Left colon (tissue), 2 donors: ENCODE results near the gene CYSRT1. TPM values are rescaled to one million over a fixed set of nuclear protein-coding genes. Genes with fewer than 3 reads are reported as not detected.
"Not testable (repeated sequence)": the region's sequence is repeated elsewhere in the genome, so short reads cannot be mapped to it uniquely, and the experiment has no call there.

Experiments used
- ATAC-seq: fragments of 200-7000 bp; cut with Tn5 transposase; one replicate; pipeline ENCODE4 v1.9.1; 2020; ENCODE audit warnings: mild to moderate bottlenecking, moderate library complexity
- DNase-seq, 2 donors: peaks; one replicate each; pipeline ENCODE4 v3.0.0-alpha.2; 2020
- intact Hi-C, 2 donors: fragments of 100-400 bp; cut with DNase I in 1 of 2; cut with micrococcal nuclease in 1 of 2; formaldehyde crosslinking; loops; one replicate each; pipeline versions ENCODE4 v1.11.2 to v1.14.0; 2022; cut with DNase I, micrococcal nuclease
- total RNA-seq, 2 donors: library from RNA; stranded (reverse); fragmentation: NEBNext Ultra II Directional; extraction: Animal tissue kit (Norgen Biotek cat#: 25700); gene quantifications; one replicate each; pipeline ENCODE4 v1.2.1, GENCODE V29; 2021
- donor health status: DM: no; HTN: no; CAD: no.
- donor health status: DM: yes; HTN: yes; CAD: no.

The CYSRT1 gene
- total RNA-seq, 2 donors from 2014 or later = 0.43 to 0.47 TPM

GRCh38 chr9:137229903-137230704 lies 5.1 kb downstream of the CYSRT1 start:
- ATAC-seq (peak; percentile 28), DNase-seq (no peak)
- intact Hi-C loops = loop anchor here (5.0 to 10.0 kb wide), 3 partner anchors 55 to 115 kb away; partner anchors contain the start of genes DPP7 (in 1 of the 2), LRRC26 (in 1 of the 2) and TMEM210 (in 1 of the 2)

GRCh38 chr9:137230705-137231371 lies 5.9 kb downstream of the CYSRT1 start, which contains the start of gene SLC34A3:
Gene SLC34A3 (plus strand): TSS chr9:137230901. CDS start chr9:137231703, 802 bp downstream.
- DNase-seq = no peak
- no peak for ATAC-seq
- intact Hi-C loops = loop anchor here in 1 of 2 donors (10.0 kb wide), 1 partner anchor 116 kb away; the partner anchor contains the start of gene DPP7

GRCh38 chr9:137231372-137232039 lies 6.5 kb downstream of the CYSRT1 start:
- intact Hi-C loops = loop anchor here in 1 of 2 donors (10.0 kb wide), 1 partner anchor 117 kb away; the partner anchor contains the start of gene DPP7

GRCh38 chr9:137232101-137232500 lies 7.1 kb downstream of the CYSRT1 start:
- DNase-seq = no peak
- intact Hi-C loops = loop anchor here in 1 of 2 donors (10.0 kb wide), 1 partner anchor 117 kb away; the partner anchor contains the start of gene DPP7
- no peak for ATAC-seq

More at GRCh38 chr9:137231372-137232039, 6.5 kb downstream of the CYSRT1 start:
- DNase-seq (no peak), ATAC-seq (no peak)

- ATAC-seq (peak; percentile 42), DNase-seq (peak in 1 of 2 donors; percentile 58)
- intact Hi-C loops = loop anchor here in 1 of 2 donors (10.0 kb wide), 1 partner anchor 118 kb away; the partner anchor contains the start of gene DPP7
These were observed 7.5 kb downstream of the CYSRT1 start for GRCh38 chr9:137232510-137232909.

- peak; percentile 12 for ATAC-seq
- DNase-seq = no peak
- intact Hi-C loops = loop anchor here in 1 of 2 donors (10.0 kb wide), 1 partner anchor 119 kb away; the partner anchor contains the start of gene DPP7
These were observed 8.4 kb downstream of the CYSRT1 start for GRCh38 chr9:137233143-137233980.

GRCh38 chr9:137234055-137234697 lies 9.2 kb downstream of the CYSRT1 start:
- DNase-seq = no peak
- intact Hi-C loops = loop anchor here in 1 of 2 donors (10.0 kb wide), 1 partner anchor 119 kb away; the partner anchor contains the start of gene DPP7
- no peak for ATAC-seq

GRCh38 chr9:137234758-137235423 lies 9.9 kb downstream of the CYSRT1 start:
- no peak for ATAC-seq
- DNase-seq = no peak
- intact Hi-C loops = loop anchor here in 1 of 2 donors (10.0 kb wide), 1 partner anchor 120 kb away; the partner anchor contains the start of gene DPP7

GRCh38 chr9:137235424-137236237 lies 10.7 kb downstream of the CYSRT1 start:
- no peak for DNase-seq
- intact Hi-C loops = loop anchor here in 1 of 2 donors (10.0 kb wide), 1 partner anchor 121 kb away; the partner anchor contains the start of gene DPP7

GRCh38 chr9:137236238-137236935 lies 11.4 kb downstream of the CYSRT1 start:
- intact Hi-C loops = loop anchor here in 1 of 2 donors (10.0 kb wide), 1 partner anchor 122 kb away; the partner anchor contains the start of gene DPP7
- DNase-seq (peak; percentile 84 to 96), ATAC-seq (peak; percentile 38)

More at GRCh38 chr9:137235424-137236237, 10.7 kb downstream of the CYSRT1 start:
- no peak for ATAC-seq

- intact Hi-C loops = loop anchor here in 1 of 2 donors (10.0 kb wide), 1 partner anchor 122 kb away; the partner anchor contains the start of gene DPP7
- ATAC-seq (no peak), DNase-seq (no peak)
These were observed 12.0 kb downstream of the CYSRT1 start for GRCh38 chr9:137236936-137237421.

GRCh38 chr9:137237759-137238726 lies 13.1 kb downstream of the CYSRT1 start:
- intact Hi-C loops = loop anchor here in 1 of 2 donors (10.0 kb wide), 1 partner anchor 123 kb away; the partner anchor contains the start of gene DPP7
- DNase-seq (peak; percentile 71 to 78), ATAC-seq (peak; percentile 42)

GRCh38 chr9:137239541-137240200 lies 14.7 kb downstream of the CYSRT1 start:
- DNase-seq, ATAC-seq: not testable (repeated sequence)
- intact Hi-C loops = loop anchor here in 1 of 2 donors (10.0 kb wide), 1 partner anchor 125 kb away; the partner anchor contains the start of gene DPP7
